ENCODE data around the gene GSTO1. TPM values are rescaled to one million over a fixed set of nuclear protein-coding genes. Genes with fewer than 3 reads are reported as not detected.

GSTO1 gene
- total and polyA plus RNA-seq, 2 of the 13 experiments (the other 11 are each of a cell fraction or from before 2014, with no cell fraction given) = 228 to 300 TPM

DNA sequence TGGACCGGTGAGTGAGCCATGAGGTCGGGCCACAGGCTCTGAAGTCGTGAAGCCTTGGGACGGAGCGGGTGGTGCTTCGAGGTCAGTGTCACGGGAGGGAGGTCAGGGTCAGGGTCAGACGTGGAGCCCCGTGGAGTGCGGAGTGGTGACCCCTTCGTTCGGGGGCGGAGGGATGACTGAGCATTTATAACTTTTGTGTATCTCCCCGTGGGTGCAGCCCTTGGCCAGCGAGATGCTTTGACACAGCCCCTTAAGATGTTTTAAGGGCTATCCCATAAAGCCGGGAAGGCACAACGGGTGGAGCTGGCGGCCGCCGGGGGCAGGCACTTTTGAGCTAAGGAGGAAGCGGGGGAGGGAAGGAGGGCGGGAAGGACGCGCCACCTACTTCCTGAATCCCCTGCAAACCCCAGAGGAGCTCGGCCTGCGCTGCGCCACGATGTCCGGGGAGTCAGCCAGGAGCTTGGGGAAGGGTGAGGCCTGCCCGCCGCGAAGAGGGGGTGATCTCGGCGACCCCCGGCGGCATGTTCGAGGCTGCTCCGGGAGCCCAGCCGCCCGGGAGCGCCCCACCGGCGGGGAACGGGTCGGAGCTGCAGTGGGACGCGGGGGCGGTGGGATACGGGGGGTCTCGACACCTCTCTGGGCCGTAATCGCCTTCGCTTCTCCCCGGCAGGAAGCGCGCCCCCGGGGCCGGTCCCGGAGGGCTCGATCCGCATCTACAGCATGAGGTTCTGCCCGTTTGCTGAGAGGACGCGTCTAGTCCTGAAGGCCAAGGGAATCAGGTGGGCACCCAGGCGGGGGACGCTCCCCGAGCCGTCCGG, at the start of gene GSTO1 (continued):
- TF ChIP-seq, protein P1, sequence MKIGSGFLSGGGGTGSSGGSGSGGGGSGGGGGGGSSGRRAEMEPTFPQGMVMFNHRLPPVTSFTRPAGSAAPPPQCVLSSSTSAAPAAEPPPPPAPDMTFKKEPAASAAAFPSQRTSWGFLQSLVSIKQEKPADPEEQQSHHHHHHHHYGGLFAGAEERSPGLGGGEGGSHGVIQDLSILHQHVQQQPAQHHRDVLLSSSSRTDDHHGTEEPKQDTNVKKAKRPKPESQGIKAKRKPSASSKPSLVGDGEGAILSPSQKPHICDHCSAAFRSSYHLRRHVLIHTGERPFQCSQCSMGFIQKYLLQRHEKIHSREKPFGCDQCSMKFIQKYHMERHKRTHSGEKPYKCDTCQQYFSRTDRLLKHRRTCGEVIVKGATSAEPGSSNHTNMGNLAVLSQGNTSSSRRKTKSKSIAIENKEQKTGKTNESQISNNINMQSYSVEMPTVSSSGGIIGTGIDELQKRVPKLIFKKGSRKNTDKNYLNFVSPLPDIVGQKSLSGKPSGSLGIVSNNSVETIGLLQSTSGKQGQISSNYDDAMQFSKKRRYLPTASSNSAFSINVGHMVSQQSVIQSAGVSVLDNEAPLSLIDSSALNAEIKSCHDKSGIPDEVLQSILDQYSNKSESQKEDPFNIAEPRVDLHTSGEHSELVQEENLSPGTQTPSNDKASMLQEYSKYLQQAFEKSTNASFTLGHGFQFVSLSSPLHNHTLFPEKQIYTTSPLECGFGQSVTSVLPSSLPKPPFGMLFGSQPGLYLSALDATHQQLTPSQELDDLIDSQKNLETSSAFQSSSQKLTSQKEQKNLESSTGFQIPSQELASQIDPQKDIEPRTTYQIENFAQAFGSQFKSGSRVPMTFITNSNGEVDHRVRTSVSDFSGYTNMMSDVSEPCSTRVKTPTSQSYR (CRISPR knock-in tag; IDR thresholded peaks at IDR 0.05; ENCODE audit: borderline replicate concordance) = no peak
- TF ChIP-seq ZNF782 (CRISPR knock-in tag; IDR thresholded peaks at IDR 0.05; ENCODE audit: borderline replicate concordance) (no peak), ZNF670 (CRISPR knock-in tag; IDR thresholded peaks at IDR 0.05; ENCODE audit: borderline replicate concordance) (peak; percentile 46; the same call in 1 of the 2 replicates), ZNF883 (CRISPR knock-in tag; IDR thresholded peaks at IDR 0.05; ENCODE audit: not compliant biosample characterization) (peak; percentile 69), ZNF343 (CRISPR knock-in tag; IDR thresholded peaks at IDR 0.05) (peak; percentile 71; the same call in 1 of the 2 replicates), ZSCAN21 (CRISPR knock-in tag; IDR thresholded peaks at IDR 0.05; ENCODE audit: borderline replicate concordance) (peak; percentile 24; the same call in 1 of the 2 replicates), SRY (CRISPR knock-in tag; IDR thresholded peaks at IDR 0.05) (peak; percentile 92; the same call in 1 of the 2 replicates), TBX2 (CRISPR knock-in tag; IDR thresholded peaks at IDR 0.05; ENCODE audit: borderline replicate concordance) (peak; percentile 47; the same call in 1 of the 2 replicates), ZNF773 (CRISPR knock-in tag; IDR thresholded peaks at IDR 0.05; ENCODE audit: borderline replicate concordance) (0 out of 2 replicates have a peak, but pooled peaks have one; percentile 31), CCAR2 (optimal IDR thresholded peaks at IDR 0.05; ENCODE audit: low read depth, low read length) (no peak), ZNF446 (CRISPR knock-in tag; IDR thresholded peaks at IDR 0.05) (peak; percentile 68; the same call in 1 of the 2 replicates), ZNF3 (CRISPR knock-in tag; IDR thresholded peaks at IDR 0.05) (no peak), POLR2A (IDR thresholded peaks at IDR 0.05; ENCODE audit: insufficient read depth in 1 of 2, low read depth in 2 of 2, low read length in 2 of 2) (peak; percentile 33 to 74; a peak in 3 of 4 replicates), ZBTB7B (CRISPR knock-in tag; IDR thresholded peaks at IDR 0.05) (peak; percentile 84), ZSCAN29 (CRISPR knock-in tag; conservative IDR thresholded peaks at IDR 0.05) (peak; percentile 30; the same call in 1 of the 2 replicates), TSC22D2 (CRISPR knock-in tag; IDR thresholded peaks at IDR 0.05; ENCODE audit: borderline replicate concordance) (no peak), ZNF703 (CRISPR knock-in tag; IDR thresholded peaks at IDR 0.05; ENCODE audit: borderline replicate concordance) (0 out of 2 replicates have a peak, but pooled peaks have one; percentile 65)
- TF ChIP-seq, protein P2, sequence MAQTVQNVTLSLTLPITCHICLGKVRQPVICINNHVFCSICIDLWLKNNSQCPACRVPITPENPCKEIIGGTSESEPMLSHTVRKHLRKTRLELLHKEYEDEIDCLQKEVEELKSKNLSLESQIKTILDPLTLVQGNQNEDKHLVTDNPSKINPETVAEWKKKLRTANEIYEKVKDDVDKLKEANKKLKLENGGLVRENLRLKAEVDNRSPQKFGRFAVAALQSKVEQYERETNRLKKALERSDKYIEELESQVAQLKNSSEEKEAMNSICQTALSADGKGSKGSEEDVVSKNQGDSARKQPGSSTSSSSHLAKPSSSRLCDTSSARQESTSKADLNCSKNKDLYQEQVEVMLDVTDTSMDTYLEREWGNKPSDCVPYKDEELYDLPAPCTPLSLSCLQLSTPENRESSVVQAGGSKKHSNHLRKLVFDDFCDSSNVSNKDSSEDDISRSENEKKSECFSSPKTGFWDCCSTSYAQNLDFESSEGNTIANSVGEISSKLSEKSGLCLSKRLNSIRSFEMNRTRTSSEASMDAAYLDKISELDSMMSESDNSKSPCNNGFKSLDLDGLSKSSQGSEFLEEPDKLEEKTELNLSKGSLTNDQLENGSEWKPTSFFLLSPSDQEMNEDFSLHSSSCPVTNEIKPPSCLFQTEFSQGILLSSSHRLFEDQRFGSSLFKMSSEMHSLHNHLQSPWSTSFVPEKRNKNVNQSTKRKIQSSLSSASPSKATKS (CRISPR knock-in tag; IDR thresholded peaks at IDR 0.05) = 0 out of 2 replicates have a peak, but pooled peaks have one; percentile 14
- TF ChIP-seq, protein P3, sequence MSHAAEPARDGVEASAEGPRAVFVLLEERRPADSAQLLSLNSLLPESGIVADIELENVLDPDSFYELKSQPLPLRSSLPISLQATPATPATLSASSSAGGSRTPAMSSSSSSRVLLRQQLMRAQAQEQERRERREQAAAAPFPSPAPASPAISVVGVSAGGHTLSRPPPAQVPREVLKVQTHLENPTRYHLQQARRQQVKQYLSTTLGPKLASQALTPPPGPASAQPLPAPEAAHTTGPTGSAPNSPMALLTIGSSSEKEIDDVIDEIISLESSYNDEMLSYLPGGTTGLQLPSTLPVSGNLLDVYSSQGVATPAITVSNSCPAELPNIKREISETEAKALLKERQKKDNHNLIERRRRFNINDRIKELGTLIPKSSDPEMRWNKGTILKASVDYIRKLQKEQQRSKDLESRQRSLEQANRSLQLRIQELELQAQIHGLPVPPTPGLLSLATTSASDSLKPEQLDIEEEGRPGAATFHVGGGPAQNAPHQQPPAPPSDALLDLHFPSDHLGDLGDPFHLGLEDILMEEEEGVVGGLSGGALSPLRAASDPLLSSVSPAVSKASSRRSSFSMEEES (CRISPR knock-in tag; IDR thresholded peaks at IDR 0.05) = no peak
- TF ChIP-seq, protein P4, sequence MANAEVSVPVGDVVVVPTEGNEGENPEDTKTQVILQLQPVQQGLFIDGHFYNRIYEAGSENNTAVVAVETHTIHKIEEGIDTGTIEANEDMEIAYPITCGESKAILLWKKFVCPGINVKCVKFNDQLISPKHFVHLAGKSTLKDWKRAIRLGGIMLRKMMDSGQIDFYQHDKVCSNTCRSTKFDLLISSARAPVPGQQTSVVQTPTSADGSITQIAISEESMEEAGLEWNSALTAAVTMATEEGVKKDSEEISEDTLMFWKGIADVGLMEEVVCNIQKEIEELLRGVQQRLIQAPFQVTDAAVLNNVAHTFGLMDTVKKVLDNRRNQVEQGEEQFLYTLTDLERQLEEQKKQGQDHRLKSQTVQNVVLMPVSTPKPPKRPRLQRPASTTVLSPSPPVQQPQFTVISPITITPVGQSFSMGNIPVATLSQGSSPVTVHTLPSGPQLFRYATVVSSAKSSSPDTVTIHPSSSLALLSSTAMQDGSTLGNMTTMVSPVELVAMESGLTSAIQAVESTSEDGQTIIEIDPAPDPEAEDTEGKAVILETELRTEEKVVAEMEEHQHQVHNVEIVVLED (CRISPR knock-in tag; IDR thresholded peaks at IDR 0.05; ENCODE audit: borderline replicate concordance) = 0 out of 2 replicates have a peak, but pooled peaks have one; percentile 27

Data from HepG2 (cell line).